CD4-positive, alpha-beta T cell (primary cell): ENCODE data around the gene RAI1. TPM values are rescaled to one million over a fixed set of nuclear protein-coding genes. Genes with fewer than 3 reads are reported as not detected.

Source experiments
- ATAC-seq: fragments of 200-7000 bp; cut with Tn5 transposase; one replicate; pipeline ENCODE4 v1.10.0; 2022; ENCODE audit warnings: mild to moderate bottlenecking; ENCODE audit not compliant: poor library complexity
- CTCF ChIA-PET: fragments of 350-600 bp; sonication (Branson Sonifier 250); formaldehyde crosslinking; loops from one replicate; lab custom pipeline; 2021; ENCODE audit warnings: antibody characterized with exemption, inconsistent platforms; lab: Charles Lee
- POLR2A ChIA-PET: fragments of 350-600 bp; sonication (Branson Sonifier 250); formaldehyde crosslinking; loops from one replicate; lab custom pipeline; 2021; ENCODE audit warnings: antibody characterized with exemption, inconsistent platforms; lab: Charles Lee
- DNase-seq, 14 experiments: peaks; one replicate each; pipeline ENCODE4 v3.0.0-alpha.2; 2013 to 2020; ENCODE audit warnings: mixed read lengths in 2 of 14
- H3K27ac ChIP-seq, 2 donors: one replicate each; pipeline versions ENCODE4 v1.5.1 to v1.7.0; 2013; ENCODE audit warnings: low read length in 2 of 2, low read depth in 1 of 2, mild to moderate bottlenecking in 1 of 2
- H3K27me3 ChIP-seq, 2 experiments: 1 replicate in 1 of 2; 2 replicates in 1 of 2; pipeline versions ENCODE4 v1.6.1 to v1.7.0; 2013; ENCODE audit warnings: low read length in 2 of 2, control low read depth in 1 of 2, mild to moderate bottlenecking in 1 of 2, moderate library complexity in 1 of 2; ENCODE audit not compliant: insufficient read depth in 2 of 2, control insufficient read depth in 1 of 2
- H3K36me3 ChIP-seq: one replicate; pipeline ENCODE4 v1.6.1; 2013; ENCODE audit warnings: low read length, control low read depth; ENCODE audit not compliant: insufficient read depth
- H3K4me1 ChIP-seq: one replicate; pipeline ENCODE4 v1.6.1; 2013; ENCODE audit warnings: low read length, control low read depth; ENCODE audit not compliant: insufficient read depth
- H3K4me3 ChIP-seq: one replicate; pipeline ENCODE4 v1.5.1; 2013; ENCODE audit warnings: mild to moderate bottlenecking, low read length, moderate library complexity
- H3K9me3 ChIP-seq, 2 experiments: 1 replicate in 1 of 2; 2 replicates in 1 of 2; pipeline versions ENCODE4 v1.6.1 to v1.7.0; 2013; ENCODE audit warnings: low read length in 2 of 2, mild to moderate bottlenecking in 2 of 2, control low read depth in 1 of 2, moderate library complexity in 1 of 2; ENCODE audit not compliant: control insufficient read depth in 1 of 2, insufficient read depth in 1 of 2
- H3K27ac Mint-ChIP-seq: one replicate; pipeline ENCODE4 v1.8.0; 2020; ENCODE audit warnings: mixed read lengths
- H3K27me3 Mint-ChIP-seq: one replicate; pipeline ENCODE4 v1.8.0; 2021; ENCODE audit warnings: mixed read lengths
- H3K36me3 Mint-ChIP-seq: one replicate; pipeline ENCODE4 v1.8.0; 2021; ENCODE audit warnings: low read depth, mixed read lengths
- H3K4me1 Mint-ChIP-seq: one replicate; pipeline ENCODE4 v1.8.0; 2021; ENCODE audit warnings: low read depth, mixed read lengths
- H3K4me3 Mint-ChIP-seq: one replicate; pipeline ENCODE4 v1.8.0; 2020; ENCODE audit warnings: mild to moderate bottlenecking, mixed read lengths
- H3K9me3 Mint-ChIP-seq: one replicate; pipeline ENCODE4 v1.8.0; 2020; ENCODE audit warnings: mixed read lengths
- CTCF ChIP-seq: fragments of 200-600 bp; IDR thresholded peaks from one replicate; pipeline ENCODE4 v1.8.0; 2022; ENCODE audit warnings: antibody characterized with exemption, mild to moderate bottlenecking
- intact Hi-C, 2 experiments: fragments of 100-400 bp; cut with DNase I in 1 of 2; cut with micrococcal nuclease in 1 of 2; formaldehyde crosslinking; loops; one replicate each; pipeline versions ENCODE4 v1.15.1 to v1.9.0; 2023 to 2025; cut with DNase I, micrococcal nuclease
- total RNA-seq, 174 experiments: library from RNA in 2 of 174; stranded (reverse) in 2 of 174; gene quantifications; one replicate each; pipeline ENCODE4 v1.2.3 and lab custom pipeline; 2021 to 2026

The RAI1 gene
- total RNA-seq, 2 experiments from 2014 or later, result 19.3 to 25.2 TPM

DNA sequence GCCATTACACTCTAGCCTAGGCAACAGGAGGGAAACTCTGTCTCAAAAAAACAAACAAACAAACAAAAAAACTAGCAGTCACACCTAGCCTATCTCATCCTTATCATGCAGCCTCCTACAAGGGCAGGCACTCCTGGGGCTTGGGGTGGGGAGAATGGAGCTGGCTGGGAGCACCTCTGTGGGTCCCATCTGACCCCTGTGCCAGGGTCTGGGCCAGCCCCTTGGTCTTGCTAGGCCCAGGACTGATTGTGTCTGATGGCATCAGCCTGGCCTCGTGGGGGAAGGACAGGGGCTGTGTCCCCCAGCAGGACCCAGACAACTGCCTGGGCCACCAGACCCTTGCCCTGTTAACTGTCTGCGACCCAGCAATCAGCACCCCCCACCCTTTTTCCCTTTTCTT lies 105.7 kb downstream of the RAI1 start:
- Histone ChIP-seq H3K27me3 (no peaks in the 10 kb centered on the region), H3K27ac (no peak overlapping the region), H3K4me1 (peaks cover 28% of the 10 kb centered on the region), H3K4me3 (no peak overlapping the region), H3K9me3 (no peaks in the 10 kb centered on the region), H3K36me3 (no peaks in the 10 kb centered on the region)
- Mint-ChIP-seq H3K27me3 (no peaks in the 10 kb centered on the region), H3K36me3 (no peaks in the 10 kb centered on the region), H3K27ac (no peak overlapping the region), H3K4me3 (no peak overlapping the region), H3K4me1 (peaks cover 24% of the 10 kb centered on the region), H3K9me3 (no peaks in the 10 kb centered on the region)
- DNase-seq, result no peak
- TF ChIP-seq CTCF, result no peak
- ChIA-PET CTCF (interaction anchor here (0.7 kb wide), 1 partner anchor 58 kb away, joined by 4 read pairs; no protein-coding TSS in a partner anchor), POLR2A (no interaction called here)
- intact Hi-C loops, result loop anchor here in 1 of 2 experiments (10.0 kb wide), 1 partner anchor 92 kb away; no protein-coding TSS in a partner anchor
- ATAC-seq, result no peak

DNA sequence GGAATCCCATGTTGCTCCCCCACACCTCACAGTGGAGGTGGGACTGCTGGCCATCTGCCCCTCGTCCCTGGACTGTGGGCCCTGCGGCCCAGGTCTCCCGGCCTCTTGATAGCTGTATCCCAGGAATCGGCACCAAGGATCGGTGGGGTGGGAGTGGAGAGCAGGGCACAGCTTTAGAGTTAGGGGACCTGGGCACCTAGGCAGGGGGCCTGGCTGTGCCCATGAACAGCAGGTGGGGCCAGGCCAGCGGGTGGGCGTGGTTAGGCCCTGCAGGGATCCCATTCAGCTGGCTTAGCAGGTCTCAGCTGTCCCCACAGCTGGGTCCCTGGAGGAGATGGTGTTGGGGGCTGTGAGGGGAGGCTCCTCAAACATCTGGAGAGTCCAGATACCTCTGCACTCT lies 106.3 kb downstream of the RAI1 start:
- ChIA-PET CTCF (interaction anchor here (0.7 kb wide), 1 partner anchor 58 kb away, joined by 4 read pairs; no protein-coding TSS in a partner anchor), POLR2A (no interaction called here)
- Mint-ChIP-seq H3K27ac (no peak overlapping the region), H3K36me3 (no peaks in the 10 kb centered on the region), H3K27me3 (no peaks in the 10 kb centered on the region), H3K9me3 (no peaks in the 10 kb centered on the region), H3K4me3 (no peak overlapping the region), H3K4me1 (peaks cover 30% of the 10 kb centered on the region)
- TF ChIP-seq CTCF, result no peak
- Histone ChIP-seq H3K27me3 (no peaks in the 10 kb centered on the region), H3K36me3 (no peaks in the 10 kb centered on the region), H3K27ac (no peak overlapping the region), H3K4me1 (peaks cover 33% of the 10 kb centered on the region), H3K4me3 (no peak overlapping the region), H3K9me3 (no peaks in the 10 kb centered on the region)
- ATAC-seq (no peak), DNase-seq (peak in 1 of 14 experiments; percentile 15)
- intact Hi-C loops, result loop anchor here in 1 of 2 experiments (10.0 kb wide), 1 partner anchor 93 kb away; no protein-coding TSS in a partner anchor

DNA sequence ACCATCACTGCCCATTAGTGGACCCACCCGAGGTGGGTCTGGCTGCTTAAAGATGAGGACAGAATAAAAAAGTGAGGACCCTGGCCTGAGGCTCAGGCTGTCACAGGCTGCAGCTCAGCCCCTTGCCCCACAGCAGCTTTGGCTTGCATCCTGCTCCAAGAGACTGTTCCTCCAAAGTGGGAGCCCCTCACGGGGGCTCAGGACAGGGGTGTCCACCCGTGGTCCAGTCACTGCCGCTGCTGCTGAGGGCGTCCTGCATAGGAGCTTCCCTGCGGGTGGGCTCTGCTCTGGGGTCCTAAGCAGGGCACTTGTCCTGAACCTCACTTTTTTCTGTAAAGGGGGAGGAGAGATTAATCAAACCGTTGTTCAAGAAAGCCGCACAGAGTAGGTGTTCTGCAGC lies 107.7 kb downstream of the RAI1 start:
- no peak for DNase-seq
- H3K9me3 Mint-ChIP-seq, result no peaks in the 10 kb centered on the region
- no peaks in the 10 kb centered on the region for H3K27me3 Mint-ChIP-seq
- no peak overlapping the region for H3K4me3 Mint-ChIP-seq
- intact Hi-C loops, result loop anchor here in 1 of 2 experiments (10.0 kb wide), 1 partner anchor 94 kb away; no protein-coding TSS in a partner anchor
- POLR2A ChIA-PET, result no interaction called here
- H3K36me3 ChIP-seq, result peaks cover 2% of the 10 kb centered on the region
- H3K27ac ChIP-seq, result no peak overlapping the region
- peaks cover 40% of the 10 kb centered on the region for H3K4me1 ChIP-seq
- CTCF ChIA-PET, result no interaction called here
- H3K27me3 ChIP-seq, result no peaks in the 10 kb centered on the region
- H3K27ac Mint-ChIP-seq, result peak overlapping the region; percentile 27
- no peaks in the 10 kb centered on the region for H3K36me3 Mint-ChIP-seq
- H3K4me3 ChIP-seq, result no peak overlapping the region
- peaks cover 40% of the 10 kb centered on the region for H3K4me1 Mint-ChIP-seq
- TF ChIP-seq CTCF, result no peak
- no peaks in the 10 kb centered on the region for H3K9me3 ChIP-seq
- no peak for ATAC-seq
